Tongue (tissue), 2 donors: Measurements from ENCODE around the gene GPRIN2. TPM values are rescaled to one million over a fixed set of nuclear protein-coding genes. Genes with fewer than 3 reads are reported as not detected.
A peak's percentile ranks its signal among the peaks of the same experiment; 100 is the strongest.
"Not testable (repeated sequence)": the region's sequence is repeated elsewhere in the genome, so short reads cannot be mapped to it uniquely, and the experiment has no call there.

Experiments used
- DNase-seq: peaks from one replicate; pipeline ENCODE4 v3.0.0-alpha.2; 2015
- total RNA-seq: library from RNA; depleted of rRNA; stranded (reverse); fragments of >200 nt; gene quantifications from one replicate; pipeline ENCODE4 v1.2.3, GENCODE V29; 2014

Gene GPRIN2
- total RNA-seq, 1 donor from 2014 or later = 1.3 TPM

DNA sequence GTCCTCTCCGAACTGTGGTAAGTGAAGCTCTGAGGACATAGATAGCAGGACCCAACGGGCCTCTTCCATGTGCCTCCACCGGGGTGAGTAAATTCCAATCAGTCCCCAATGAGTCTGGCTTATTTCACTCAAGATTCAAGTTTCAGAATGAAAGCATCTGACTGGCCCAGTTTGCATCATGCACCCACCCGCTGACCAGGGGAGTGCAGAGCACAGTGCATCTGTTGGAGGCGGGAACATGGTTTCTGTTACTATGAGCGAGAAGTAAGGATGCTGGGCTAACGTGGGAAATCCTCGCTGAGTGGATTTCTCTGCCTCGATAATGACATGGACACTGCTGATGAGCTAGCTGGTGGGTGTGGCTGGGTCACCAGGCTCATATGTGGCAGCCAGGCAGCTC lies 10.7 kb upstream of the GPRIN2 start:
- not testable (repeated sequence) for DNase-seq

GRCh38 chr10:46565591-46566332 lies 9.3 kb upstream of the GPRIN2 start:
- peak; percentile 89 for DNase-seq

DNA sequence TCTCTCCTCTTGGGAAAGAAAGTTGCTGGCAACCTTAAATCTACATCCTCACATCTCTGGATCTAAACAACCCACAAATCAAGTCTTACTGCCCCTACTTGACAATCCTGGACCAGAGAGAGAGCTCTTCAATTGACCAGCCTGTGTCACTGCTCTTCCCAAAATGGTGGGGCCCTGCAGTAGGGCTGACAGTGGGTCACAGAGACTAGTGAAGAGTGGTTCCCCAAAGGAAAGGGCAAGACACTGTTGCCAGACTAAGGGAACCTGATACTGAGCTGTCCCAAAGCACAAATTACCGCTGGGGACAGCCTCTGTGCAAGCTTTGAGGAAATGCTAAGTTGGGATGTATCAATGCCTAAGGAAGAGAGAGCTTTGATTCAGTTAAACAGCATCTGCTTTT lies 4.5 kb upstream of the GPRIN2 start:
- DNase-seq = no peak

- no peak for DNase-seq
Observed at GRCh38 chr10:46560381-46560780, 3.9 kb upstream of the GPRIN2 start.

DNA sequence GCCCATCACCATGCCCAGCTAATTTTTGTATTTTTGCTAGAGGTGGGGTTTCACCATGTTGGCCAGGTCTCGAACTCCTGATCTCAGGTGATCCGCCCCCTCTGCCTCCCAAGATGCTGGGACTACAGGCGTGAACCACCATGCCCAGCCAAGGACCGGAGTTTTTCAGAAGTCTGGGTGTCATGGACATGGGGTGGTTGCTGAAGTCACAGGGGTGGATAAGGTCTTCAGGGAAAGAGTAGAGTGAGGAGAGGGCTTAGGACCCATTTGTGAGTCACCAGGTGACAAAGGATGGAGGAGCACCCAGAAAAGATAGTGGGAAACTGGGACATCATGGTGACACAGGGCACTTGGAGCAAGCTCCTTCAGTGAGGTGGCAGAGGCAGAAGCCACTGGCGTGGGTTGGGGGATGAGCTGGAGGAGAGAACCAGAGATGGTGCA lies 2.8 kb upstream of the GPRIN2 start:
- no peak for DNase-seq

DNA sequence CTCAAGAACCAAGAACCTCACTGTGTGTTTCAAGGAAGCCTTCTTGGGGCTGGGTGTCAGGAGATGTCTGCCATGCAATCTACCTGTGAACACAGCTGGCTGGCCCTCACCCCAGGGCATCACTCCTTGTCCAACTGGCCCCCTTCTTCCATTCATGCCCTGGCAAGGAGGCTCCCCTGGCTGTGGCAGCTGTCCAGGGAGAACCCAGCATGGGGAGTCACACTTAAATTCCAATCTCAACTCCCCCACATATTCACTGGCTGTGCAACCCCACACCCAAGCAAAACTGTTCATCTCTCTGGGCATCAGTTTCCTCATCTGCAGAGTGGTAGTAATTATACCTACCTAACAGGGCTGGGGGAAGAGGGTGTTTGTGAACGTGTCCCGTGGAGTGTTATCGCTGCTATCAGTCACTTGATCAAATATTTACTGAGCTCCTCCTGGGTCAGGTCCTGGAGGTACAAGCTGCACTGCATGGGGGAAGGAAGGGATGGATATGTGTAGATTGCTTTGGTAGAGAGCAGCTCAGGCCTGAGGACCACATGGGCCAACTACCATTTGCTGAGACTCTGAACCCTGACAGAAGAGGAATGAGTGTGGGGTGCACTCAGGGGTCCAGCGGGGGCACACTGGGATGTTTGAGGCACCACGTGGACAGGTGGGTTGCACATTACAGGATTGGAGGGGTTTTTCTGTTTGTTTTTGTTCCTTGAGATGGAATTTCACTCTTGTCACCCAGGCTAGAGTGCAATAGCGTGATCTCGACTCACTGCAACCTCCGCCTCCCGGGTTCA lies 2.1 kb upstream of the GPRIN2 start:
- no peak for DNase-seq

GRCh38 chr10:46558122-46558391 lies 1.6 kb upstream of the GPRIN2 start:
- no peak for DNase-seq

DNA sequence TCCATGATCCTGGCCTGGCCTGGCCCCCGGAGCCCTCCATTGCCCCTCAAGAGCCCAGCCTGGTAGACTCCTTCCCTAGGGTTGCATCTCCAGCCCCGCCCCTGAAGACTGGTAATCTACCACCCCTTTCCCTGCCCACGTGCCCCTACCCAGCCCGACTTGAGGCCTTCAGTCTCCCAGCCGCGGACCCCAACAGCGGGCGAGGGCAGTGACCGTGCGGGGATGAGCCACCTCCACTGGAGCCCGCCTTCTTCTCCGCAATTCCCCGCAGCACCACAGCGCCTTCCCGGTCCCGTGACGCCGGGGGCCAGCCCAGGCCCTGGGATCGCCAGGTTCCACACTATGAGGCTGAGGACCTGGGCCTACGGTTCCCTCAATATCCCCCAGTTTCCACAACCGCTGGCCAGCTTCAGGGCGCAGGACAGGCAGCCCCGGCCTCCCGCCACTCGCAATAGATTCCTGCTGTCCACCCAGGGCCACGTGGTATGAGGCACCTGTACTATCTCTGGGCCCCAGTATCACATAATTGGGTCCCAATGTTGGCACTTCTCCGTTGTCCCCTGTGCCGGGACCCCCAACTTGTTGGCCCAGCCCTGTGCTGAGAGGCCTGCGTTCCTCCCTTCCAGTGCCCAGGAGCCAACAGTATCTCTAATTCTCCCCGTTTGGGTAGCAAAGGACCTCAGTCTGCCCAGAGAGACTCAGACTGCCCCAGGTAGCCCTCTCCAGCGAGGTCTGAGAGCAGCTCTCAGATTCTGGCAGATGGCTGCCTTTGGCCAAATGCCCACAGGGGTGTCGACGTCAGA lies 1.1 kb upstream of the GPRIN2 start:
- no peak for DNase-seq

DNA sequence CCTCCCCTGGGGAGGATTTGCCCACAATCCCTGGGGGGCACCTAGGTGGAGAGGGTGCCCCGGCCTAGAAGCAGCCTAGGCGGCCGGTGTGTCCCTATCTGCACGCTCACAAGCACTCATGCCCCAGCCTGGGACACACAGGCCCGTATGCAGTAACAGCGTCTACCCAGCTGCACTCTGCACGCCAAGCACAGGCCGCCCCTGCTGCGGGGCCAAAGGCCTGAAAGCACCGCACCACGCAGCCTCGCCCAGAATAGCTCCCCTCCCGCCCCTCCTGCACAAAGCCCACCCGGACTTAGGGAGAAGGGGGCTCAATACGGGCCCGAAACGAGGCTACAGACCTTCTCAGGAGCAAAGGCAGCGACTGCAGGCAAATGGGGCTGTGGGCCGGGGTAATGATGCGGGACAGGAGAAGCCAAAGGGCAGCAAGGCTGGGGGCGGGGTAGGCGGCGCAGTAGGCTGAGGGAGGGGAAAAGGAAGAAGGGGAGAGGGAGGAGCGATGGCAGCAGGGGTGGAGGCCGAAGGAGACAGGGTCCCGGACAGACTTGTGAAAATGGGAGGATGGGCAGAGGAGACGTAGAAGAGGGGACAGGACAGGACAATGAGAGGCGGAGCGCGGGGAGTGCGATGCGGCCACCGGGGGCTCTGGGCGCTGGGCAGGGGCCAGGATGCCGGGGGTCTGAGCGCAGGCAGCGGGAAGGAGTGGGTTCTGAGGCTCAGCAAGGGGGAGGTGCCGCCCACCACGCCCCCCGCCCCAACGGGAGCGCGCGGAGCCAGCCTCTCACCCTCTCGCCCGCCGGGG lies 544 bp downstream of the GPRIN2 start:
- peak; percentile 45 for DNase-seq

GRCh38 chr10:46555366-46555712 lies 1.1 kb downstream of the GPRIN2 start:
- DNase-seq = no peak

- DNase-seq = no peak
Observed at GRCh38 chr10:46554166-46554781, 2.2 kb downstream of the GPRIN2 start.

GRCh38 chr10:46553238-46554049 lies 3.0 kb downstream of the GPRIN2 start:
- DNase-seq = no peak

GRCh38 chr10:46552526-46553237 lies 3.8 kb downstream of the GPRIN2 start:
- peak; percentile 89 for DNase-seq

GRCh38 chr10:46551701-46552525 lies 4.5 kb downstream of the GPRIN2 start:
- DNase-seq = no peak

GRCh38 chr10:46550795-46551700 lies 5.4 kb downstream of the GPRIN2 start:
- DNase-seq = no peak

GRCh38 chr10:46550076-46550790 lies 6.2 kb downstream of the GPRIN2 start:
- DNase-seq = no peak
